Ascending aorta (tissue), 2 donors: ENCODE results near the gene SWAP70. TPM values are rescaled to one million over a fixed set of nuclear protein-coding genes. Genes with fewer than 3 reads are reported as not detected.
A peak's percentile ranks its signal among the peaks of the same experiment; 100 is the strongest.
"Not testable (repeated sequence)": the region's sequence is repeated elsewhere in the genome, so short reads cannot be mapped to it uniquely, and the experiment has no call there.

Experiments
- DNase-seq, 2 donors: peaks; one replicate each; pipeline ENCODE4 v3.0.0-alpha.2; 2019; ENCODE audit warnings: low spot score in 2 of 2
- H3K27ac ChIP-seq, 2 donors: fragments of 200-600 bp; sonication (generic); one replicate each; pipeline ENCODE4 v1.5.1; 2016 to 2017; ENCODE audit warnings: mild to moderate bottlenecking in 1 of 2
- H3K27me3 ChIP-seq: fragments of 200-600 bp; sonication (generic); one replicate; pipeline ENCODE4 v1.5.1; 2017
- H3K36me3 ChIP-seq, 2 donors: fragments of 200-600 bp; sonication (generic); one replicate each; pipeline ENCODE4 v1.5.1; 2016
- H3K4me1 ChIP-seq, 2 donors: fragments of 200-600 bp; sonication (generic); one replicate each; pipeline ENCODE4 v1.5.1; 2016 to 2017; ENCODE audit warnings: mild to moderate bottlenecking in 1 of 2
- H3K4me3 ChIP-seq, 2 donors: fragments of 200-600 bp; sonication (generic); one replicate each; pipeline ENCODE4 v1.5.1; 2016 to 2017; ENCODE audit warnings: mild to moderate bottlenecking in 1 of 2
- H3K9me3 ChIP-seq, 2 donors: fragments of 200-600 bp; sonication (generic); one replicate each; pipeline ENCODE4 v1.5.1; 2016
- intact Hi-C: fragments of 100-400 bp; cut with DNase I; formaldehyde crosslinking; loops from one replicate; pipeline ENCODE4 v1.15.1; 2023
- total RNA-seq: library from RNA; depleted of rRNA; stranded (reverse); fragments of >200 nt; gene quantifications from one replicate; pipeline ENCODE4 v1.1.0, GENCODE V29; 2016
- TF ChIP-seq, protein P1 (sequence below), 3 experiments: fragments of 200-600 bp in 2 of 3; fragments of 450-650 bp in 1 of 3; sonication (generic) in 2 of 3; IDR thresholded peaks; one replicate each; pipeline ENCODE4 v1.5.1; 2016 to 2019; ENCODE audit warnings: antibody characterized with exemption in 3 of 3, mild to moderate bottlenecking in 1 of 3, moderate library complexity in 1 of 3

The SWAP70 gene
- total RNA-seq, 1 donor from 2014 or later = 40.1 TPM

DNA sequence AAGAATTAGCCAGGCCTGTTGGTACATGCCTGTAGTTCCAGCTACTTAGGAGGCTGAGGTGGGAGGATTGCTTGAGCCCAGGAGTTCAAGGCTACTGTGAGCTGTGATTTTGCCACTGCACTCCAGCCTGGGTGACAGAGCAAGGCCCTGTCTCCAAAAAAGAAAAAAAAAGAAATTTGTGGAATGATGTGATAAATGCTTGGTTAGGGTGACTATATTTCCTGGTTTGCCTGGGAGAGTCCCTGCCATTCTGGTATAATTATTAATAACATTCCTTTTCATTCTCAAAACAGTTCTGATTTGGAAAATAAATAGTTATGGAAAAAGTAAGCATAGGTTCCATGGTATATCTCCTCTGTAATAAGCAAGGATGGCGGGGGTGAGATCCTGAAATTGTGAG is 74.8 kb downstream of the SWAP70 start:
- peaks cover 31 to 72% of the 10 kb centered on the region in 2 donors for H3K36me3 ChIP-seq
- intact Hi-C loops = no loop called here

DNA sequence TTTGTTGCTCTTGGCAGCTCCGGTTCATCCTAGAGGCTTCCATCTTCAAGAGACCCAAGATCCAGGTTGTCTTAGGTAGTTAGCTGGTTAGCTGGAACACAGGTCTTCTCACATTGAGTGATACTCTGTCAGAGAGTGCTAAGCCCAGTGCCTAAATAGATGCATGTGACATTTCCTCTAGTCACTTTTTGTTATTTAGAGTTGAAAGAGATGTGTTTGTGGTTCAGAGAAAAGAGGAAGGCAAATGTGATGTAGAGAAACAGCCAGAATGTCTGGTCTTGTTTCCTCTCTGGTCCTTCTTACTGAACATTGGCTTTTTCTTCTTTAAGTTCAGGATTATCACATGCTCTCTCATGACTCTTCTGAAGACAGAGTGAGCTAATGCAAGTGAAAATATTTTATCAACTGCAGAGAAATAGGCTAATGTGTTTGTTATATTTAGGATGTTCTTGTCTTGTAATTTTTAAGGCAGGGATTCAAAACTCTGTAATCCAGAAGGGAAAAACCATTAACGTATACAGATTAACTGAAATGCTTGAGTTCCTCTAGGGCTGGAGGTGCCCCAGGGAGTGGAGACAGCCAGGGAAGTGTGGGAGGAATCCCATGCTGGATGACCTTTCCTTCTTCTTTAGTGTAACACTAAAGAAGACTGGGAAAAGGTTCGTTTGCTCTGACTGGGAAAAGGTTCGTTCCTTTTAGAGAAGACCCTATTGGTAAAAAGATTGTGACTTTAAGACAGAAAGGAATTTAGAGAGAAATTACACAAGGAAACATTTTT is 75.4 kb downstream of the SWAP70 start:
- TF ChIP-seq, protein P1, sequence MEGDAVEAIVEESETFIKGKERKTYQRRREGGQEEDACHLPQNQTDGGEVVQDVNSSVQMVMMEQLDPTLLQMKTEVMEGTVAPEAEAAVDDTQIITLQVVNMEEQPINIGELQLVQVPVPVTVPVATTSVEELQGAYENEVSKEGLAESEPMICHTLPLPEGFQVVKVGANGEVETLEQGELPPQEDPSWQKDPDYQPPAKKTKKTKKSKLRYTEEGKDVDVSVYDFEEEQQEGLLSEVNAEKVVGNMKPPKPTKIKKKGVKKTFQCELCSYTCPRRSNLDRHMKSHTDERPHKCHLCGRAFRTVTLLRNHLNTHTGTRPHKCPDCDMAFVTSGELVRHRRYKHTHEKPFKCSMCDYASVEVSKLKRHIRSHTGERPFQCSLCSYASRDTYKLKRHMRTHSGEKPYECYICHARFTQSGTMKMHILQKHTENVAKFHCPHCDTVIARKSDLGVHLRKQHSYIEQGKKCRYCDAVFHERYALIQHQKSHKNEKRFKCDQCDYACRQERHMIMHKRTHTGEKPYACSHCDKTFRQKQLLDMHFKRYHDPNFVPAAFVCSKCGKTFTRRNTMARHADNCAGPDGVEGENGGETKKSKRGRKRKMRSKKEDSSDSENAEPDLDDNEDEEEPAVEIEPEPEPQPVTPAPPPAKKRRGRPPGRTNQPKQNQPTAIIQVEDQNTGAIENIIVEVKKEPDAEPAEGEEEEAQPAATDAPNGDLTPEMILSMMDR (IDR thresholded peaks at IDR 0.05) = no peak
- H3K27ac ChIP-seq = peak overlapping the region in 1 of 2 donors; percentile 43
- intact Hi-C loops = no loop called here
- H3K27me3 ChIP-seq = no peaks in the 10 kb centered on the region
- H3K4me1 ChIP-seq = peaks cover 0 to 2% of the 10 kb centered on the region in 2 donors
- DNase-seq = no peak
- no peak overlapping the region for H3K4me3 ChIP-seq
- peaks cover 30 to 66% of the 10 kb centered on the region in 2 donors for H3K36me3 ChIP-seq
- peaks cover 0 to 5% of the 10 kb centered on the region in 2 donors for H3K9me3 ChIP-seq

More for the DNA sequence above, 74.8 kb downstream of the SWAP70 start:
- no peak for DNase-seq
- Histone ChIP-seq H3K27ac (peak overlapping the region in 1 of 2 donors; percentile 24), H3K27me3 (no peaks in the 10 kb centered on the region), H3K9me3 (peaks cover 0 to 5% of the 10 kb centered on the region in 2 donors), H3K4me3 (no peak overlapping the region), H3K4me1 (peaks cover 0 to 2% of the 10 kb centered on the region in 2 donors)
- TF ChIP-seq, protein P1 (IDR thresholded peaks at IDR 0.05) = no peak

DNA sequence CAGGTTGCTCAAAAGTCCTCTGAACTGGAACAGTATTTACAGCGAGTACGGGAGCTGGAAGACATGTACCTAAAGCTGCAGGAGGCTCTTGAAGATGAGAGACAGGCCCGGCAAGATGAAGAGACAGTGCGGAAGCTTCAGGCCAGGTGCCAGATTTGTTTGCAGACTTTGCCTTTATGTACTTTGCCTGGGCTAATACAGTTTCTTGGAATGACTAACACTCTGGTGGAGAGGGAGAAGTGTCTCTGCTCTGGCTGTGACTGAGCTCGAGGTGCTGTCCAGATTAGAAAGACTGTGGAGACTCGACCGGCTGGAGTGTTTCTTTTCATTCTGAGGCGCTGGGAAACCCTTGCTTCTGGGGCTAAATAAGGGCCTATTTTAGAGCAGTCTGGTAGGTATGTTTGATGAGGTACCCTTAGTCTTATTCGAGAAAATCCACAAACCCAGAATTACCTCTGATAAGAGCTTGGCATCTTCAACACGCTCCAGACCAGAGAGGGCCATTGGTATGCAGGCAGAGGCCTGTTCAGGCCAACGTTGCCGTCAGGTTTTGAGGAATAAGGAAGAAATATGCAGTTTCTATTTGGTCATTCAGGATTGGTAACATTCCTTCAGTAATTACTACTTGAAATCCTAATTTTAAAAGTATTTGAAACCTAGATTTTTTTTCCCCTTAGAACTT is 76.5 kb downstream of the SWAP70 start:
- intact Hi-C loops = no loop called here
- Histone ChIP-seq H3K27me3 (no peaks in the 10 kb centered on the region), H3K36me3 (peaks cover 28 to 59% of the 10 kb centered on the region in 2 donors), H3K4me1 (peaks cover 0 to 2% of the 10 kb centered on the region in 2 donors), H3K4me3 (no peak overlapping the region), H3K9me3 (peaks cover 0 to 5% of the 10 kb centered on the region in 2 donors), H3K27ac (peak overlapping the region; percentile 40 to 43)
- DNase-seq = no peak
- TF ChIP-seq, protein P1 (IDR thresholded peaks at IDR 0.05) = no peak

DNA sequence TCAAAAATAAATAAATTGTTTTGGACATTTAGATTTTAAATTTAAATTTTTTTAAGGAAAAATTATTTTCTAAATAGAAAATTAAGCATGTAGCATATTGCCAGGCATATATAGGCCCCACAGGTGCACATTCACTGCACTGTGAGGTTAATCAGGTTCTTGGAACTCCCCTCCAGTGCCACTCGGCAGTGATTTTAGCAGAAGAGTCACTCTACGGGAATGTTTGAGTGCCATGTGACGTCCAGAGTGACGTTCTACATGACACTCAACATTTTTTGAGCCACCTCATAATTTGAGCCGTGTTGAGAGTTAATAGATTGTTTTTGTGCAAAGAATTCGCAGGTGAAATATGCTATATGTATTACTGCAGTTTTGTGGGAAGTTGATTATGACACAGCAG is 77.4 kb downstream of the SWAP70 start:
- Histone ChIP-seq H3K9me3 (no peaks in the 10 kb centered on the region), H3K4me1 (peaks cover 0 to 2% of the 10 kb centered on the region in 2 donors), H3K4me3 (no peak overlapping the region), H3K27me3 (no peaks in the 10 kb centered on the region), H3K27ac (no peak overlapping the region), H3K36me3 (peaks cover 28 to 49% of the 10 kb centered on the region in 2 donors)
- no peak for DNase-seq
- intact Hi-C loops = no loop called here
- TF ChIP-seq, protein P1 (IDR thresholded peaks at IDR 0.05) = no peak

DNA sequence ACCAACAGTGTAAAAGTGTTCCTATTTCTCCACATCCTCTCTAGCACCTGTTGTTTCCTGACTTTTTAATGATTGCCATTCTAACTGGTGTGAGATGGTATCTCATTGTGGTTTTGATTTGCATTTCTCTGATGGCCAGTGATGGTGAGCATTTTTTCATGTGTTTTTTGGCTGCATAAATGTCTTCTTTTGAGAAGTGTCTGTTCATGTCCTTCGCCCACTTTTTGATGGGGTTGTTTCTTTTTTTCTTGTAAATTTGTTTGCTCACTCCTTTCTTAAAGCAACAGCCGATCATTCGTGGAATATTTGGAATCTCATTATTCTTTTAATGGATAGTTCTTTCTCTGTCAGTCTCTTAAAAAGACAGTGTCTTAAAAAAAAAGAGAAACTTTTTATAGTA is 79.6 kb downstream of the SWAP70 start:
- H3K4me3 ChIP-seq, DNase-seq, intact Hi-C loops, H3K27me3 ChIP-seq, H3K9me3 ChIP-seq, H3K27ac ChIP-seq, H3K4me1 ChIP-seq: not testable (repeated sequence)
- H3K36me3 ChIP-seq = peaks cover 23 to 31% of the 10 kb centered on the region in 2 donors
